Measurements from ENCODE around the gene FHOD1.

DNA sequence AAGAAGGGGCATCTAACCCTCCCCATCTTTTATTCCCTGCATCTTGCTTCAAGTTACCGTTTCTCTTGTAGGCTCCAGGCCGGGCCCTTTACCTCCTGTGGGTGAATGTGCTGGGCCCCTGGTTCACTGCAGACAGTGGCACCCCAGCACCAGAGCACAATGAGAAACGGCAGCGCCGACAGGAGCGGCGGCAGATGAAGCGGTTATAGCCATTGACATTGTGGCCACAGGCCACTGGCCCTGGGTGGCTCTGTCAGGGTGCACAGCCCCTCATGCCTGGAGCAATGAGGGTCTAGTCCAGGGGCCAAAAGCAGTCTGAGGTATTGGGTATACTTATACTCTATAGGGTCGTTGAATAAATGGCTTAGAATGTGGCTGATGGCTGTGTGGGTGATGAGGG, 18.4 kb downstream of the FHOD1 start:
- TF ChIP-seq SP3 (tag by site-specific recombination; IDR thresholded peaks at IDR 0.05) = no peak
- no peak for TF ChIP-seq IKZF3 (tag by site-specific recombination; IDR thresholded peaks at IDR 0.05)

Data from HEK293 (cell line).